ENCODE measurements around the gene SLC16A3.
A peak's percentile ranks its signal among the peaks of the same experiment; 100 is the strongest.
"Not testable (repeated sequence)": the region's sequence is repeated elsewhere in the genome, so short reads cannot be mapped to it uniquely, and the experiment has no call there.

SLC16A3 gene

GRCh38 chr17:82205720-82206508 lies 22.9 kb upstream of the SLC16A3 start:
- Histone ChIP-seq H3K9ac (ENCODE audit: low read length) (no peak overlapping the region), H4K12ac (ENCODE audit: low read depth, low read length) (peak overlapping the region; percentile 24), H3K4ac (ENCODE audit: low read depth, low read length) (no peak overlapping the region), H2AK5ac (ENCODE audit: low read length) (peak overlapping the region; percentile 18), H3K23ac (ENCODE audit: low read length) (no peak overlapping the region), H3K79me2 (ENCODE audit: control insufficient read depth, insufficient read depth, low read length, poor library complexity) (no peaks in the 10 kb centered on the region), H4K91ac (ENCODE audit: low read depth, low read length) (peak overlapping the region; percentile 84), H4K8ac (ENCODE audit: low read depth, low read length) (peak overlapping the region; percentile 88), H2AFZ (ENCODE audit: insufficient read depth, low read length, poor library complexity) (peak overlapping the region; percentile 81), H2BK5ac (ENCODE audit: low read depth, low read length, poor library complexity) (peak overlapping the region; percentile 55), H3K79me1 (ENCODE audit: low read length) (no peaks in the 10 kb centered on the region), H2BK120ac (ENCODE audit: insufficient read depth, low read length, poor library complexity) (no peak overlapping the region), H3K4me2 (ENCODE audit: low read length) (peak overlapping the region; percentile 17), H3K27ac (ENCODE audit: low read depth, low read length) (peak overlapping the region; percentile 55), H3K4me1 (ENCODE audit: control insufficient read depth in 1 of 2, insufficient read depth in 2 of 2, low read length in 2 of 2) (peaks cover 4 to 5% of the 10 kb centered on the region in 2 experiments), H3K36me3 (ENCODE audit: control insufficient read depth in 1 of 2, insufficient read depth in 2 of 2, low read length in 2 of 2) (peaks cover 6 to 7% of the 10 kb centered on the region in 2 experiments), H3K4me3 (ENCODE audit: low read depth, low read length) (no peak overlapping the region), H3K18ac (ENCODE audit: low read length) (no peak overlapping the region), H2BK12ac (ENCODE audit: low read length) (no peak overlapping the region), H3K9me3 (ENCODE audit: insufficient read depth, low read depth, low read length) (no peaks in the 10 kb centered on the region), H3K27me3 (ENCODE audit: insufficient read depth, low read length) (no peaks in the 10 kb centered on the region), H3K14ac (ENCODE audit: low read length) (no peak overlapping the region)
- WGBS (ENCODE audit: extremely low coverage, insufficient coverage, insufficient read length), result no CpG with 5 or more reads among the region's 21 CpGs
- peak; percentile 95 to 97 for DNase-seq

- H3K9ac ChIP-seq (ENCODE audit: low read length); H3K36me3 ChIP-seq (ENCODE audit: control insufficient read depth in 1 of 2, insufficient read depth in 2 of 2, low read length in 2 of 2); H3K27ac ChIP-seq (ENCODE audit: low read depth, low read length); H4K8ac ChIP-seq (ENCODE audit: low read depth, low read length); H2AK5ac ChIP-seq (ENCODE audit: low read length); H3K18ac ChIP-seq (ENCODE audit: low read length); H2AFZ ChIP-seq (ENCODE audit: insufficient read depth, low read length, poor library complexity); H2BK12ac ChIP-seq (ENCODE audit: low read length); DNase-seq; H3K27me3 ChIP-seq (ENCODE audit: insufficient read depth, low read length); H4K91ac ChIP-seq (ENCODE audit: low read depth, low read length); H3K4ac ChIP-seq (ENCODE audit: low read depth, low read length); H2BK120ac ChIP-seq (ENCODE audit: insufficient read depth, low read length, poor library complexity); H3K23ac ChIP-seq (ENCODE audit: low read length); H3K4me3 ChIP-seq (ENCODE audit: low read depth, low read length); H2BK5ac ChIP-seq (ENCODE audit: low read depth, low read length, poor library complexity); H3K14ac ChIP-seq (ENCODE audit: low read length); H4K12ac ChIP-seq (ENCODE audit: low read depth, low read length); H3K4me2 ChIP-seq (ENCODE audit: low read length); H3K9me3 ChIP-seq (ENCODE audit: insufficient read depth, low read depth, low read length); H3K79me2 ChIP-seq (ENCODE audit: control insufficient read depth, insufficient read depth, low read length, poor library complexity): not testable (repeated sequence)
- Histone ChIP-seq H3K79me1 (ENCODE audit: low read length) (peaks cover 14% of the 10 kb centered on the region), H3K4me1 (ENCODE audit: control insufficient read depth in 1 of 2, insufficient read depth in 2 of 2, low read length in 2 of 2) (peaks cover 8 to 10% of the 10 kb centered on the region in 2 experiments)
- no CpG with 5 or more reads among the region's 11 CpGs for WGBS (ENCODE audit: extremely low coverage, insufficient coverage, insufficient read length)
These were observed 18.2 kb upstream of the SLC16A3 start for GRCh38 chr17:82210655-82211054.

GRCh38 chr17:82212331-82213250 lies 16.3 kb upstream of the SLC16A3 start, which contains the start of gene CCDC57:
Gene CCDC57, minus strand, starts transcription at chr17:82212842. Its CDS starts 10,898 bp downstream, at chr17:82201944.
- Histone ChIP-seq H2AFZ (ENCODE audit: insufficient read depth, low read length, poor library complexity) (peak within 1 kb of the TSS; percentile 90), H3K14ac (ENCODE audit: low read length) (peak within 1 kb of the TSS; percentile 76), H3K36me3 (ENCODE audit: control insufficient read depth in 1 of 2, insufficient read depth in 2 of 2, low read length in 2 of 2) (peaks cover 0 to 2% of the 10 kb centered on the region in 2 experiments), H3K9me3 (ENCODE audit: insufficient read depth, low read depth, low read length) (no peaks in the 10 kb centered on the region), H3K27me3 (ENCODE audit: insufficient read depth, low read length) (no peaks in the 10 kb centered on the region), H4K8ac (ENCODE audit: low read depth, low read length) (peak within 1 kb of the TSS; percentile 86), H3K4me1 (ENCODE audit: control insufficient read depth in 1 of 2, insufficient read depth in 2 of 2, low read length in 2 of 2) (peaks cover 20 to 24% of the 10 kb centered on the region in 2 experiments), H2BK5ac (ENCODE audit: low read depth, low read length, poor library complexity) (peak within 1 kb of the TSS; percentile 58), H2BK12ac (ENCODE audit: low read length) (no peak within 1 kb of the TSS), H2BK120ac (ENCODE audit: insufficient read depth, low read length, poor library complexity) (peak within 1 kb of the TSS; percentile 65), H3K18ac (ENCODE audit: low read length) (peak within 1 kb of the TSS; percentile 85), H3K23ac (ENCODE audit: low read length) (no peak within 1 kb of the TSS), H3K4ac (ENCODE audit: low read depth, low read length) (peak within 1 kb of the TSS; percentile 13), H4K91ac (ENCODE audit: low read depth, low read length) (peak within 1 kb of the TSS; percentile 84), H3K79me2 (ENCODE audit: control insufficient read depth, insufficient read depth, low read length, poor library complexity) (peaks cover 5% of the 10 kb centered on the region), H3K79me1 (ENCODE audit: low read length) (peaks cover 26% of the 10 kb centered on the region), H3K27ac (ENCODE audit: low read depth, low read length) (peak within 1 kb of the TSS; percentile 70), H3K4me2 (ENCODE audit: low read length) (peak within 1 kb of the TSS; percentile 93), H2AK5ac (ENCODE audit: low read length) (no peak within 1 kb of the TSS), H3K9ac (ENCODE audit: low read length) (peak within 1 kb of the TSS; percentile 87), H3K4me3 (ENCODE audit: low read depth, low read length) (peak within 1 kb of the TSS; percentile 88), H4K12ac (ENCODE audit: low read depth, low read length) (peak within 1 kb of the TSS; percentile 76)
- WGBS (ENCODE audit: extremely low coverage, insufficient coverage, insufficient read length), result no CpG with 5 or more reads among the region's 116 CpGs
- peak; percentile 69 to 84 for DNase-seq

- peak overlapping the region; percentile 86 for H4K8ac ChIP-seq (ENCODE audit: low read depth, low read length)
- H3K79me2 ChIP-seq (ENCODE audit: control insufficient read depth, insufficient read depth, low read length, poor library complexity), result peaks cover 8% of the 10 kb centered on the region
- peak overlapping the region; percentile 87 for H3K9ac ChIP-seq (ENCODE audit: low read length)
- peak overlapping the region; percentile 66 for H3K18ac ChIP-seq (ENCODE audit: low read length)
- H2AK5ac ChIP-seq (ENCODE audit: low read length), result no peak overlapping the region
- H3K36me3 ChIP-seq (ENCODE audit: control insufficient read depth in 1 of 2, insufficient read depth in 2 of 2, low read length in 2 of 2), result no peaks in the 10 kb centered on the region
- H2BK5ac ChIP-seq (ENCODE audit: low read depth, low read length, poor library complexity), result no peak overlapping the region
- peak overlapping the region; percentile 12 for H3K4ac ChIP-seq (ENCODE audit: low read depth, low read length)
- H3K27me3 ChIP-seq (ENCODE audit: insufficient read depth, low read length), result no peaks in the 10 kb centered on the region
- peak overlapping the region; percentile 76 for H3K14ac ChIP-seq (ENCODE audit: low read length)
- peak overlapping the region; percentile 88 for H3K4me3 ChIP-seq (ENCODE audit: low read depth, low read length)
- peak overlapping the region; percentile 76 for H4K12ac ChIP-seq (ENCODE audit: low read depth, low read length)
- no peak overlapping the region for H3K23ac ChIP-seq (ENCODE audit: low read length)
- H3K9me3 ChIP-seq (ENCODE audit: insufficient read depth, low read depth, low read length), result no peaks in the 10 kb centered on the region
- H2BK12ac ChIP-seq (ENCODE audit: low read length), result no peak overlapping the region
- peak overlapping the region; percentile 90 for H2AFZ ChIP-seq (ENCODE audit: insufficient read depth, low read length, poor library complexity)
- peak; percentile 60 to 64 for DNase-seq
- H3K79me1 ChIP-seq (ENCODE audit: low read length), result peaks cover 30% of the 10 kb centered on the region
- H4K91ac ChIP-seq (ENCODE audit: low read depth, low read length), result peak overlapping the region; percentile 84
- peaks cover 23 to 29% of the 10 kb centered on the region in 2 experiments for H3K4me1 ChIP-seq (ENCODE audit: control insufficient read depth in 1 of 2, insufficient read depth in 2 of 2, low read length in 2 of 2)
- H3K27ac ChIP-seq (ENCODE audit: low read depth, low read length), result peak overlapping the region; percentile 35
- no CpG with 5 or more reads among the region's 37 CpGs for WGBS (ENCODE audit: extremely low coverage, insufficient coverage, insufficient read length)
- peak overlapping the region; percentile 93 for H3K4me2 ChIP-seq (ENCODE audit: low read length)
- peak overlapping the region; percentile 59 for H2BK120ac ChIP-seq (ENCODE audit: insufficient read depth, low read length, poor library complexity)
These were observed 15.4 kb upstream of the SLC16A3 start for GRCh38 chr17:82213251-82214011.

All from trophoblast cell (in vitro differentiated cells and primary cell).